Measurements from ENCODE around the gene TRIM31.

Gene TRIM31

DNA sequence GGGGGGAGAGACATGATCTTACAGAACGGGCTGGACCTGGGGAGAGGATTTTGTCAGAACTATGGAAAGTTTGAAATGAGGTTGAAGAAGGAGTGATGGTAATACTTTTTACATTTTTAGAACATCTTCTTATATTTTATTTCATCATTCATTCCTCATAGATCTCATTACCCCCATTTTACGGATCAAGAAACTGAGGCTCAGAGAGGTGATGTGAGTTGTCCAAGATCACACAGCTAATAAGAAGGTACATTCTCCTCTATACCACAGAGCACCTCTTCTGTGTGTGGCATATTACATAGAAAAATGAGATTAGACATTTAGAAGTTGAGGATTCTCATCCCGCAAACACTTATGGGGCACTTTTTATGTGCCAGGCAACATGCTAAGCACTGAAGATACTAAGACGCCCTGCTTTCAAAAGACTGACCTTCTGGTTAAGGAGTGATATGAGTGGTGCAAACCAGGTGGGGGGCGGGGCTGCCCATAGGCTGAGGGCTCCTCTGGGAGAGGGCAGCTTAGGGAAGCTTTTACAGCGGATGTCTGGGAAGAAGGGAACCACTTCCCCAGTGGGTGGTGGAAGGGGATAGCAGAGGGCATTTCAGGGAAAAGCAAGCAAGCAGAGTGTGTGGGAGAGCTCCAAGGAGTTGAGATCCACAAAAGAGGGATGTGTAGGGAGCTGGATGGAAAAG, 19.9 kb downstream of the TRIM31 start:
- Histone ChIP-seq H3K9me3 (ENCODE audit: control insufficient read depth, insufficient read depth, low read depth, low read length) (no peaks in the 10 kb centered on the region), H3K4me1 (ENCODE audit: control insufficient read depth, insufficient read depth, low read length) (peaks cover 6% of the 10 kb centered on the region), H3K36me3 (ENCODE audit: control insufficient read depth in 2 of 2, insufficient read depth in 1 of 2, low read length in 2 of 2) (no peaks in the 10 kb centered on the region), H3K4me3 (ENCODE audit: low read depth, low read length) (no peak overlapping the region), H3K27ac (ENCODE audit: extremely low read depth, low read depth, low read length) (no peak overlapping the region)
- ChIA-PET POLR2A (interaction anchor here (1.4 kb wide), 1 partner anchor 9 kb away, joined by 6 read pairs; no protein-coding TSS in a partner anchor), CTCF (interaction anchor here (0.7 to 2.6 kb wide), 4 partner anchors 9 to 190 kb away, joined by 3 to 10 read pairs (median 3); no protein-coding TSS in a partner anchor)
- TF ChIP-seq ZBTB6 (tag by site-specific recombination; IDR thresholded peaks at IDR 0.05) (no peak), ZNF629 (tag by site-specific recombination; IDR thresholded peaks at IDR 0.05) (no peak), ZNF423 (tag by site-specific recombination; IDR thresholded peaks at IDR 0.05) (no peak), ZNF354C (tag by site-specific recombination; IDR thresholded peaks at IDR 0.05; ENCODE audit: borderline replicate concordance, low read depth) (no peak), EGR2 (tag by site-specific recombination; IDR thresholded peaks at IDR 0.05; ENCODE audit: low read depth) (no peak), YY1 (tag by site-specific recombination; IDR thresholded peaks at IDR 0.05) (no peak), ZNF426 (tag by site-specific recombination; IDR thresholded peaks at IDR 0.05) (no peak), SALL2 (tag by site-specific recombination; IDR thresholded peaks at IDR 0.05; ENCODE audit: borderline replicate concordance) (no peak), ZNF600 (tag by site-specific recombination; IDR thresholded peaks at IDR 0.05) (no peak), ZFP69B (tag by site-specific recombination; IDR thresholded peaks at IDR 0.05) (no peak), ZBTB21 (tag by site-specific recombination; IDR thresholded peaks at IDR 0.05) (no peak), SP2 (tag by site-specific recombination; IDR thresholded peaks at IDR 0.05) (no peak), MYNN (tag by site-specific recombination; IDR thresholded peaks at IDR 0.05; ENCODE audit: borderline replicate concordance) (no peak), BCL11A (tag by site-specific recombination; IDR thresholded peaks at IDR 0.05; ENCODE audit: low read depth) (no peak), ZNF239 (tag by site-specific recombination; IDR thresholded peaks at IDR 0.05) (no peak), HOXA7 (CRISPR knock-in tag; IDR thresholded peaks at IDR 0.05; ENCODE audit: borderline replicate concordance) (no peak), ZNF121 (tag by site-specific recombination; IDR thresholded peaks at IDR 0.05) (no peak), ZNF548 (tag by site-specific recombination; IDR thresholded peaks at IDR 0.05) (no peak)
- TF ChIP-seq, protein P1, sequence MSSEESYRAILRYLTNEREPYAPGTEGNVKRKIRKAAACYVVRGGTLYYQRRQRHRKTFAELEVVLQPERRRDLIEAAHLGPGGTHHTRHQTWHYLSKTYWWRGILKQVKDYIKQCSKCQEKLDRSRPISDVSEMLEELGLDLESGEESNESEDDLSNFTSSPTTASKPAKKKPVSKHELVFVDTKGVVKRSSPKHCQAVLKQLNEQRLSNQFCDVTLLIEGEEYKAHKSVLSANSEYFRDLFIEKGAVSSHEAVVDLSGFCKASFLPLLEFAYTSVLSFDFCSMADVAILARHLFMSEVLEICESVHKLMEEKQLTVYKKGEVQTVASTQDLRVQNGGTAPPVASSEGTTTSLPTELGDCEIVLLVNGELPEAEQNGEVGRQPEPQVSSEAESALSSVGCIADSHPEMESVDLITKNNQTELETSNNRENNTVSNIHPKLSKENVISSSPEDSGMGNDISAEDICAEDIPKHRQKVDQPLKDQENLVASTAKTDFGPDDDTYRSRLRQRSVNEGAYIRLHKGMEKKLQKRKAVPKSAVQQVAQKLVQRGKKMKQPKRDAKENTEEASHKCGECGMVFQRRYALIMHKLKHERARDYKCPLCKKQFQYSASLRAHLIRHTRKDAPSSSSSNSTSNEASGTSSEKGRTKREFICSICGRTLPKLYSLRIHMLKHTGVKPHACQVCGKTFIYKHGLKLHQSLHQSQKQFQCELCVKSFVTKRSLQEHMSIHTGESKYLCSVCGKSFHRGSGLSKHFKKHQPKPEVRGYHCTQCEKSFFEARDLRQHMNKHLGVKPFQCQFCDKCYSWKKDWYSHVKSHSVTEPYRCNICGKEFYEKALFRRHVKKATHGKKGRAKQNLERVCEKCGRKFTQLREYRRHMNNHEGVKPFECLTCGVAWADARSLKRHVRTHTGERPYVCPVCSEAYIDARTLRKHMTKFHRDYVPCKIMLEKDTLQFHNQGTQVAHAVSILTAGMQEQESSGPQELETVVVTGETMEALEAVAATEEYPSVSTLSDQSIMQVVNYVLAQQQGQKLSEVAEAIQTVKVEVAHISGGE (tag by site-specific recombination; conservative IDR thresholded peaks at IDR 0.05; ENCODE audit: low read depth) = no peak

GRCh38 chr6:30091577-30092381, 21.1 kb downstream of the TRIM31 start:
- Histone ChIP-seq H3K4me3 (ENCODE audit: low read depth, low read length) (no peak overlapping the region), H3K27ac (ENCODE audit: extremely low read depth, low read depth, low read length) (no peak overlapping the region), H3K4me1 (ENCODE audit: control insufficient read depth, insufficient read depth, low read length) (peaks cover 4% of the 10 kb centered on the region), H3K9me3 (ENCODE audit: control insufficient read depth, insufficient read depth, low read depth, low read length) (no peaks in the 10 kb centered on the region), H3K36me3 (ENCODE audit: control insufficient read depth in 2 of 2, insufficient read depth in 1 of 2, low read length in 2 of 2) (no peaks in the 10 kb centered on the region)
- POLR2A ChIA-PET = interaction anchor here (1.4 to 1.5 kb wide), 2 partner anchors 10 to 30 kb away, joined by 6 to 10 read pairs; partner anchors contain the start of gene POLR1H
- CTCF ChIA-PET = interaction anchor here (2.0 to 3.4 kb wide), 2 partner anchors 11 to 39 kb away, joined by 6 to 15 read pairs; no protein-coding TSS in a partner anchor
- 0 out of 2 replicates have a peak, but pooled peaks have one; percentile 28 for TF ChIP-seq ZNF341 (tag by site-specific recombination; IDR thresholded peaks at IDR 0.05; ENCODE audit: low read depth)
- peak; percentile 34; the same call in 1 of the 2 replicates for TF ChIP-seq OSR2 (tag by site-specific recombination; IDR thresholded peaks at IDR 0.05)
- TF ChIP-seq ZBTB17 (tag by site-specific recombination; IDR thresholded peaks at IDR 0.05) = 0 out of 2 replicates have a peak, but pooled peaks have one; percentile 34
- TF ChIP-seq WT1 (tag by site-specific recombination; IDR thresholded peaks at IDR 0.05) = peak; percentile 80; the same call in 1 of the 2 replicates
- peak; percentile 12; the same call in 1 of the 2 replicates for TF ChIP-seq ZIC2 (tag by site-specific recombination; IDR thresholded peaks at IDR 0.05)
- TF ChIP-seq, protein P2, sequence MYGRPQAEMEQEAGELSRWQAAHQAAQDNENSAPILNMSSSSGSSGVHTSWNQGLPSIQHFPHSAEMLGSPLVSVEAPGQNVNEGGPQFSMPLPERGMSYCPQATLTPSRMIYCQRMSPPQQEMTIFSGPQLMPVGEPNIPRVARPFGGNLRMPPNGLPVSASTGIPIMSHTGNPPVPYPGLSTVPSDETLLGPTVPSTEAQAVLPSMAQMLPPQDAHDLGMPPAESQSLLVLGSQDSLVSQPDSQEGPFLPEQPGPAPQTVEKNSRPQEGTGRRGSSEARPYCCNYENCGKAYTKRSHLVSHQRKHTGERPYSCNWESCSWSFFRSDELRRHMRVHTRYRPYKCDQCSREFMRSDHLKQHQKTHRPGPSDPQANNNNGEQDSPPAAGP (tag by site-specific recombination; IDR thresholded peaks at IDR 0.05) = peak; percentile 41
- TF ChIP-seq, protein P3, sequence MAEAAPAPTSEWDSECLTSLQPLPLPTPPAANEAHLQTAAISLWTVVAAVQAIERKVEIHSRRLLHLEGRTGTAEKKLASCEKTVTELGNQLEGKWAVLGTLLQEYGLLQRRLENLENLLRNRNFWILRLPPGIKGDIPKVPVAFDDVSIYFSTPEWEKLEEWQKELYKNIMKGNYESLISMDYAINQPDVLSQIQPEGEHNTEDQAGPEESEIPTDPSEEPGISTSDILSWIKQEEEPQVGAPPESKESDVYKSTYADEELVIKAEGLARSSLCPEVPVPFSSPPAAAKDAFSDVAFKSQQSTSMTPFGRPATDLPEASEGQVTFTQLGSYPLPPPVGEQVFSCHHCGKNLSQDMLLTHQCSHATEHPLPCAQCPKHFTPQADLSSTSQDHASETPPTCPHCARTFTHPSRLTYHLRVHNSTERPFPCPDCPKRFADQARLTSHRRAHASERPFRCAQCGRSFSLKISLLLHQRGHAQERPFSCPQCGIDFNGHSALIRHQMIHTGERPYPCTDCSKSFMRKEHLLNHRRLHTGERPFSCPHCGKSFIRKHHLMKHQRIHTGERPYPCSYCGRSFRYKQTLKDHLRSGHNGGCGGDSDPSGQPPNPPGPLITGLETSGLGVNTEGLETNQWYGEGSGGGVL (tag by site-specific recombination; IDR thresholded peaks at IDR 0.05) = 0 out of 2 replicates have a peak, but pooled peaks have one; percentile 24
- peak; percentile 86 for TF ChIP-seq KLF1 (tag by site-specific recombination; IDR thresholded peaks at IDR 0.05)
